Fibroblast of lung (primary cell): ENCODE results near the gene TMEM51.

Experiments used
- EZH2 ChIP-seq: IDR thresholded peaks from 2 replicates; pipeline ENCODE4 v1.5.1; 2012; ENCODE audit warnings: low read length, control low read depth, mild to moderate bottlenecking; ENCODE audit errors: missing control alignments
- TF ChIP-seq, protein P1 (sequence below), 2 donors: IDR thresholded peaks in 1 of 2; conservative IDR thresholded peaks in 1 of 2; 1 replicate in 1 of 2; 2 replicates in 1 of 2; pipeline ENCODE4 v1.5.1; 2011 to 2012; ENCODE audit warnings: low read length in 2 of 2, control low read depth in 1 of 2, inconsistent platforms in 1 of 2, low read depth in 1 of 2, mild to moderate bottlenecking in 1 of 2

DNA sequence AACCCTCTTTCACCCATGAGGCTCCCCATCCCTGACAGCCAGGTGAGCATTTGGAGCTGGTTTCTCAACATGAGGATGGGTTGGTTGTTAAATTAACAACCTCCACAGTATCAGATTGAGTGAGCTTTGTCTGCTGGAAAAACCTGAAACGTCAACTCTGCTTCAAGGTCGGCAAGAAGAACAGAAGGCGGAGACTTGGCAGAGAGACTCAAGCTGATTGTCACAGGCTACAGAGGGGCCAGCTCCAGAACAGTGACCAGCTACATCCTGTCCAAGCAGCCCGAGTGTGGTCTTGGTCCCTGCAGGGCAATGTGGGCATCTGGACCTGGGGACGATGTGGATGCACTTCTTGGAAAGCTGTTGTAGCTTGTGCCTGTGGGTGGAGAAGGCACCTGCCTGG is 36.6 kb upstream of the TMEM51 start:
- TF ChIP-seq, protein P1, sequence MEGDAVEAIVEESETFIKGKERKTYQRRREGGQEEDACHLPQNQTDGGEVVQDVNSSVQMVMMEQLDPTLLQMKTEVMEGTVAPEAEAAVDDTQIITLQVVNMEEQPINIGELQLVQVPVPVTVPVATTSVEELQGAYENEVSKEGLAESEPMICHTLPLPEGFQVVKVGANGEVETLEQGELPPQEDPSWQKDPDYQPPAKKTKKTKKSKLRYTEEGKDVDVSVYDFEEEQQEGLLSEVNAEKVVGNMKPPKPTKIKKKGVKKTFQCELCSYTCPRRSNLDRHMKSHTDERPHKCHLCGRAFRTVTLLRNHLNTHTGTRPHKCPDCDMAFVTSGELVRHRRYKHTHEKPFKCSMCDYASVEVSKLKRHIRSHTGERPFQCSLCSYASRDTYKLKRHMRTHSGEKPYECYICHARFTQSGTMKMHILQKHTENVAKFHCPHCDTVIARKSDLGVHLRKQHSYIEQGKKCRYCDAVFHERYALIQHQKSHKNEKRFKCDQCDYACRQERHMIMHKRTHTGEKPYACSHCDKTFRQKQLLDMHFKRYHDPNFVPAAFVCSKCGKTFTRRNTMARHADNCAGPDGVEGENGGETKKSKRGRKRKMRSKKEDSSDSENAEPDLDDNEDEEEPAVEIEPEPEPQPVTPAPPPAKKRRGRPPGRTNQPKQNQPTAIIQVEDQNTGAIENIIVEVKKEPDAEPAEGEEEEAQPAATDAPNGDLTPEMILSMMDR (conservative IDR thresholded peaks at IDR 0.05 in 1 of 2, IDR thresholded peaks at IDR 0.05 in 1 of 2; ENCODE audit: low read depth in 1 of 2, low read length in 2 of 2) = no peak
- no peak for TF ChIP-seq EZH2
